ENCODE measurements around the gene COL4A1.

The COL4A1 gene

GRCh38 chr13:110299283-110299840 is 7.6 kb downstream of the COL4A1 start:
- DNase-seq (ENCODE audit: low read depth) = no peak

DNA sequence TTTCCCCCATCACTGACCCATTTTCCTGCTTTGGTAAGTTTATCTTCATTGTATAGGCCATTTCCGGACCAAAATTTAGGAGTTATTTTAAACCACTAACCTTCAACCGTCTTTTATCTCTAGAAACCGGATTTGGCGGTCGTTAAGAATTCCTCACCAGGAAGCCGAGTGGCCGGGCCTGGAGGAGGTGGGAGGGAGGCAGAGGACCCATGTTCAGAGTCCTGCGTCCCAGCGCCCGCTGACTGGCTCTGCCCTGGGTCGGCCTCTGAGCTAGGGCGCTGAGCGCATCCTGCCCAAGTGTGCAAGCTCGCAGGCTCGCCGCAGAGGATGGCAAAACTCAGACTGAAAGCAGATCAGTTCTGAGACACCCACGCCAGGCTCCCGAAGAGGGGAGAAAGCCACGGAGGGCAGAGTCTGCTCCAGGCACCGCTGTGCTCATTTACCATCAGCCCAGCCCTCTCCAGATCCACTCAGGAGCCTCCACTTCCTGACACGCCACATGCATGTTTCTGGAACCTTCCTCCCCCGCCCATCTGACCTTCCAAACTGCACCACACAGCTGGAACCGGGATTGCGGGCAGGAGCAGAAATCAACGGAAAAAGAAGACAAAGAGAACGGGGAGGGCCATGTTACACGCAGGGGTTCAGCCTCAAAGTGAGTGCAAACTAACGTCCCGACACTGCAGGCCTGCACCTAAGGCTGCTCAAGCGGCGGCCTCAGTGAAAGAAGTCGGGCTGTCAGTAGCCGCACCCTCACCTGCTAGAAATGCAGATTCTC is 8.3 kb downstream of the COL4A1 start:
- no peak for DNase-seq (ENCODE audit: low read depth)
- no peak overlapping the region for H3K4me3 ChIP-seq (ENCODE audit: low read depth, low read length)
- no peak for TF ChIP-seq CTCF (IDR thresholded peaks at IDR 0.05; ENCODE audit: low read depth, low read length, missing control alignments)

More at GRCh38 chr13:110299283-110299840, 7.6 kb downstream of the COL4A1 start:
- no peak overlapping the region for H3K4me3 ChIP-seq (ENCODE audit: low read depth, low read length)
- TF ChIP-seq CTCF (IDR thresholded peaks at IDR 0.05; ENCODE audit: low read depth, low read length, missing control alignments) = no peak

GRCh38 chr13:110297766-110298504 is 9.0 kb downstream of the COL4A1 start:
- no peak overlapping the region for H3K4me3 ChIP-seq (ENCODE audit: low read depth, low read length)
- no peak for TF ChIP-seq CTCF (IDR thresholded peaks at IDR 0.05; ENCODE audit: low read depth, low read length, missing control alignments)
- DNase-seq (ENCODE audit: low read depth) = no peak

DNA sequence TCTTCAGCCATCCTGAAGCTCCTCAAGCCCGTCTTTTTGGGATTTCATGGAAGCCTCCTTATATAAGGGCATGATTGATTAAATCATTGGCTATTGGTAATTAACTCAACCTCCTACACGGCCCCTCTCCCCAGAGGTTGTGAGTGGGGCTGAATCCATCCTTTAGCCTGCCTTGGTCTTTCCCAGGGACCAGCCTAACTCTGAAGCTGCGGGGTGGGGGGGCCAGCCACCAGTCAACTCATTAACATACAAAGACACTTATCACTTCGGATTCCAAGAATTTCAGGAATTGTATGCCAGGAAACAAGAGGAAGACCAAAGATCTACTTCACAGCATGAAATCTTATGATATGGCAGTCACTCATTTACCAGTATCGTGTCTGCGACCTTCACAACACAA is 9.9 kb downstream of the COL4A1 start:
- TF ChIP-seq CTCF (IDR thresholded peaks at IDR 0.05; ENCODE audit: low read depth, low read length, missing control alignments) = no peak
- no peak overlapping the region for H3K4me3 ChIP-seq (ENCODE audit: low read depth, low read length)
- DNase-seq (ENCODE audit: low read depth) = no peak

GRCh38 chr13:110294622-110295021 is 12.3 kb downstream of the COL4A1 start:
- H3K4me3 ChIP-seq (ENCODE audit: low read depth, low read length) = no peak overlapping the region
- TF ChIP-seq CTCF (IDR thresholded peaks at IDR 0.05; ENCODE audit: low read depth, low read length, missing control alignments) = no peak
- no peak for DNase-seq (ENCODE audit: low read depth)

- TF ChIP-seq CTCF (IDR thresholded peaks at IDR 0.05; ENCODE audit: low read depth, low read length, missing control alignments) = no peak
- H3K4me3 ChIP-seq (ENCODE audit: low read depth, low read length) = no peak overlapping the region
- DNase-seq (ENCODE audit: low read depth) = no peak
Observed at GRCh38 chr13:110294146-110294545, 12.8 kb downstream of the COL4A1 start.

All from GM12864 (cell line).